Keratinocyte (primary cell): ENCODE results near the gene MAP1LC3B. TPM values are rescaled to one million over a fixed set of nuclear protein-coding genes. Genes with fewer than 3 reads are reported as not detected.

Source experiments
- DNase-seq: peaks from one replicate; pipeline ENCODE4 v3.0.0-alpha.2; 2011; ENCODE audit warnings: low read depth, missing footprints, low spot score
- FAIRE-seq: peaks from 2 replicates; lab custom pipeline; 2011; peaks lifted over from hg19 to GRCh38; lab: Jason Lieb, UNC
- H2AFZ ChIP-seq: 2 replicates; pipeline ENCODE4 v1.6.0; 2012; ENCODE audit warnings: low read length, control low read depth, inconsistent platforms; ENCODE audit not compliant: control insufficient read depth
- H3K27ac ChIP-seq: 2 replicates; pipeline ENCODE4 v1.5.1; 2011; ENCODE audit warnings: low read length; ENCODE audit not compliant: control insufficient read depth, insufficient read depth
- H3K27me3 ChIP-seq: 3 replicates; pipeline ENCODE4 v1.6.0; 2011; ENCODE audit warnings: low read length; ENCODE audit not compliant: control insufficient read depth, insufficient read depth; ENCODE audit errors: extremely low read depth
- H3K36me3 ChIP-seq, 2 experiments: 2 replicates in 1 of 2; 3 replicates in 1 of 2; pipeline ENCODE4 v1.5.1; 2011; ENCODE audit warnings: low read length in 2 of 2, mild to moderate bottlenecking in 1 of 2; ENCODE audit not compliant: control insufficient read depth in 2 of 2, insufficient read depth in 2 of 2; ENCODE audit errors: extremely low read depth in 1 of 2
- H3K4me1 ChIP-seq: 3 replicates; pipeline ENCODE4 v1.5.1; 2011; ENCODE audit warnings: low read length; ENCODE audit not compliant: control insufficient read depth, insufficient read depth; ENCODE audit errors: extremely low read depth
- H3K4me2 ChIP-seq: 3 replicates; pipeline ENCODE4 v1.6.0; 2011; ENCODE audit warnings: low read depth, low read length; ENCODE audit not compliant: control insufficient read depth, insufficient read depth; ENCODE audit errors: extremely low read depth
- H3K4me3 ChIP-seq, 3 experiments: fragments of 200-600 bp in 1 of 3; sonication (generic) in 1 of 3; 2 replicates in 2 of 3; 3 replicates in 1 of 3; pipeline ENCODE4 v1.5.1; 2011 to 2016; ENCODE audit warnings: low read length in 3 of 3, mild to moderate bottlenecking in 3 of 3, control low read depth in 2 of 3, inconsistent platforms in 1 of 3, low read depth in 1 of 3, mixed read lengths in 1 of 3, mixed run types in 1 of 3, moderate library complexity in 1 of 3; ENCODE audit not compliant: control insufficient read depth in 2 of 3, insufficient read depth in 2 of 3; ENCODE audit errors: extremely low read depth in 1 of 3
- H3K79me2 ChIP-seq: 2 replicates; pipeline ENCODE4 v1.6.0; 2012; ENCODE audit warnings: low read length; ENCODE audit not compliant: control insufficient read depth, insufficient read depth
- H3K9ac ChIP-seq: 3 replicates; pipeline ENCODE4 v1.6.0; 2011; ENCODE audit warnings: low read length; ENCODE audit not compliant: control insufficient read depth, insufficient read depth; ENCODE audit errors: extremely low read depth
- H3K9me1 ChIP-seq: 3 replicates; pipeline ENCODE4 v1.6.0; 2011; ENCODE audit warnings: low read length; ENCODE audit not compliant: control insufficient read depth, insufficient read depth; ENCODE audit errors: extremely low read depth
- H3K9me3 ChIP-seq: 2 replicates; pipeline ENCODE4 v1.5.1; 2012; ENCODE audit warnings: low read depth, low read length; ENCODE audit not compliant: control insufficient read depth
- H4K20me1 ChIP-seq: 3 replicates; pipeline ENCODE4 v1.6.0; 2011; ENCODE audit warnings: low read length; ENCODE audit not compliant: control insufficient read depth, insufficient read depth; ENCODE audit errors: extremely low read depth
- EZH2 ChIP-seq: IDR thresholded peaks from one replicate; pipeline ENCODE4 v1.6.1; 2012; ENCODE audit warnings: inconsistent platforms, mild to moderate bottlenecking, low read length, moderate library complexity
- dilution Hi-C: fragments of 300-500 bp; cut with MboI; formaldehyde crosslinking; loops from one replicate; pipeline ENCODE4 v1.7.0; 2020; ENCODE audit warnings: low sequenced_read_pairs; ENCODE audit not compliant: extremely low pct_ligation_motif_present
- polyA plus RNA-seq, 5 experiments: library from polyadenylated mRNA; depleted of rRNA in 3 of 5; stranded (reverse) in 3 of 5; stranded (forward) in 1 of 5; unstranded in 1 of 5; fragments of >200 nt; gene quantifications; 1 replicate in 1 of 5; 2 replicates in 3 of 5; 3 replicates in 1 of 5; pipeline versions ENCODE4 v1.2.1 to v1.2.3, GENCODE V29; 2011 to 2012; ENCODE audit warnings: missing spikeins in 2 of 5, low read depth in 1 of 5, low replicate concordance in 1 of 5
- TF ChIP-seq, protein P1 (sequence below), 3 experiments: IDR thresholded peaks in 1 of 3; conservative IDR thresholded peaks in 1 of 3; optimal IDR thresholded peaks in 1 of 3; 2 replicates in 2 of 3; 3 replicates in 1 of 3; pipeline versions ENCODE3 to v1.5.1; 2011; ENCODE audit warnings: low read length in 3 of 3, mild to moderate bottlenecking in 3 of 3, moderate library complexity in 2 of 3, control low read depth in 1 of 3, inconsistent platforms in 1 of 3; ENCODE audit not compliant: insufficient read depth in 2 of 3; ENCODE audit errors: extremely low read depth in 1 of 3

Gene MAP1LC3B
- polyA plus RNA-seq, 1 donor (not counting 4 experiments of a cell fraction or from before 2014, with no cell fraction given): 50.3 TPM

DNA sequence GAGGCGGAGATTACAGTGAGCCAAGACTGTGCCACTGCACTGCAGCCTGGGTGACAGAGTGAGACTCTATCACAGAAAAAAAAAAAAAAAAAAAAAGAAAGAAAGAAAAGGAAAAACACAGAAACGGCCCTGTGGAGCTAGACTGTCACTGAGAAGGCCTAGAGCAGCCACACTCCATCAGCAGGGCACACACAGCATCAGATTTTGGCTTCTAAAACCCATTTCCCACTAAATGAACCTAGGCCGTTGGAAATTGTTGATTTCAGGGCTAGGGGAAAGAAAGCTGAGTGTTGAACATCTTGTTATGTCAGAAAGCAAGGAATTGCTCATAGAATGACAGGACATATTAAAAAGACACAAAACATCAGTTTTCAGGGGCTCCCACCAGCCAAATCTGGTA, 51.8 kb downstream of the MAP1LC3B start:
- H4K20me1 ChIP-seq: no peaks in the 10 kb centered on the region
- H3K27me3 ChIP-seq: no peaks in the 10 kb centered on the region
- no peaks in the 10 kb centered on the region for H3K4me1 ChIP-seq
- TF ChIP-seq, protein P1, sequence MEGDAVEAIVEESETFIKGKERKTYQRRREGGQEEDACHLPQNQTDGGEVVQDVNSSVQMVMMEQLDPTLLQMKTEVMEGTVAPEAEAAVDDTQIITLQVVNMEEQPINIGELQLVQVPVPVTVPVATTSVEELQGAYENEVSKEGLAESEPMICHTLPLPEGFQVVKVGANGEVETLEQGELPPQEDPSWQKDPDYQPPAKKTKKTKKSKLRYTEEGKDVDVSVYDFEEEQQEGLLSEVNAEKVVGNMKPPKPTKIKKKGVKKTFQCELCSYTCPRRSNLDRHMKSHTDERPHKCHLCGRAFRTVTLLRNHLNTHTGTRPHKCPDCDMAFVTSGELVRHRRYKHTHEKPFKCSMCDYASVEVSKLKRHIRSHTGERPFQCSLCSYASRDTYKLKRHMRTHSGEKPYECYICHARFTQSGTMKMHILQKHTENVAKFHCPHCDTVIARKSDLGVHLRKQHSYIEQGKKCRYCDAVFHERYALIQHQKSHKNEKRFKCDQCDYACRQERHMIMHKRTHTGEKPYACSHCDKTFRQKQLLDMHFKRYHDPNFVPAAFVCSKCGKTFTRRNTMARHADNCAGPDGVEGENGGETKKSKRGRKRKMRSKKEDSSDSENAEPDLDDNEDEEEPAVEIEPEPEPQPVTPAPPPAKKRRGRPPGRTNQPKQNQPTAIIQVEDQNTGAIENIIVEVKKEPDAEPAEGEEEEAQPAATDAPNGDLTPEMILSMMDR (optimal IDR thresholded peaks at IDR 0.05 in 1 of 3, IDR thresholded peaks at IDR 0.05 in 1 of 3, conservative IDR thresholded peaks at IDR 0.05 in 1 of 3; ENCODE audit: extremely low read depth in 1 of 3, insufficient read depth in 2 of 3, low read length in 3 of 3): no peak
- no peak for TF ChIP-seq EZH2
- H3K27ac ChIP-seq: no peak overlapping the region
- no peaks in the 10 kb centered on the region for H3K9me3 ChIP-seq
- no peak for DNase-seq
- H3K9me1 ChIP-seq: no peaks in the 10 kb centered on the region
- H3K9ac ChIP-seq: no peak overlapping the region
- no peak overlapping the region for H2AFZ ChIP-seq
- no peak overlapping the region for H3K4me2 ChIP-seq
- no peaks in the 10 kb centered on the region for H3K79me2 ChIP-seq
- FAIRE-seq: no peak
- H3K4me3 ChIP-seq: no peak overlapping the region
- dilution Hi-C loops: no loop called here
- peaks cover 6 to 8% of the 10 kb centered on the region in 2 experiments for H3K36me3 ChIP-seq

DNA sequence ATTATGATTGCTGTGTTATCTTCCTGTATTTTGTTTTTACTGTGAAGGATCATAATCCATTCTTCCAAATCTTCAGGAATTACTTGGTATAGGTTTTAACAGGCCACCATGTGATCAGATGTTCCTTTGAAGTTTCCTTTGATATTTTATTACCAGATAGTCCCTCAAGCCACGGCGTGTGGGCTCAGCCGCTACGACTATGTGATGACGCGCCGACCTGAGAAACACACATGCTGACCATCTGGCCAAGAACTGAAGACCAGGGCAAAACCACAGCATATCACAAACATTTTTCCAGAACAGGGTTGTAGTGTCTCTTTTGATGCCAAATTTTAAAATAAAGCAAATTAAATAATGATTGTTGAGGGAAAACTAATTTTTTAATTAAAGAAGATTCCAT, 53.4 kb downstream of the MAP1LC3B start:
- dilution Hi-C loops: no loop called here
- H3K9me1 ChIP-seq: no peaks in the 10 kb centered on the region
- H3K4me3 ChIP-seq: no peak overlapping the region
- H3K9me3 ChIP-seq: no peaks in the 10 kb centered on the region
- H3K36me3 ChIP-seq: peaks cover 6 to 11% of the 10 kb centered on the region in 2 experiments
- FAIRE-seq (no peak), DNase-seq (no peak)
- H3K9ac ChIP-seq: no peak overlapping the region
- no peaks in the 10 kb centered on the region for H3K27me3 ChIP-seq
- H3K79me2 ChIP-seq: no peaks in the 10 kb centered on the region
- H4K20me1 ChIP-seq: no peaks in the 10 kb centered on the region
- H3K4me1 ChIP-seq: no peaks in the 10 kb centered on the region
- TF ChIP-seq EZH2: no peak
- TF ChIP-seq, protein P1 (optimal IDR thresholded peaks at IDR 0.05 in 1 of 3, IDR thresholded peaks at IDR 0.05 in 1 of 3, conservative IDR thresholded peaks at IDR 0.05 in 1 of 3; ENCODE audit: extremely low read depth in 1 of 3, insufficient read depth in 2 of 3, low read length in 3 of 3): no peak
- H3K4me2 ChIP-seq: no peak overlapping the region
- H2AFZ ChIP-seq: no peak overlapping the region
- no peak overlapping the region for H3K27ac ChIP-seq
